NCI-H2107 (cell line): ENCODE measurements around the gene UCP3.
"Not testable (repeated sequence)": the region's sequence is repeated elsewhere in the genome, so short reads cannot be mapped to it uniquely, and the experiment has no call there.

Source experiments
- DNase-seq: peaks from one replicate; lab custom pipeline; 2025; lab: John Stamatoyannopoulos, UW

Gene UCP3

DNA sequence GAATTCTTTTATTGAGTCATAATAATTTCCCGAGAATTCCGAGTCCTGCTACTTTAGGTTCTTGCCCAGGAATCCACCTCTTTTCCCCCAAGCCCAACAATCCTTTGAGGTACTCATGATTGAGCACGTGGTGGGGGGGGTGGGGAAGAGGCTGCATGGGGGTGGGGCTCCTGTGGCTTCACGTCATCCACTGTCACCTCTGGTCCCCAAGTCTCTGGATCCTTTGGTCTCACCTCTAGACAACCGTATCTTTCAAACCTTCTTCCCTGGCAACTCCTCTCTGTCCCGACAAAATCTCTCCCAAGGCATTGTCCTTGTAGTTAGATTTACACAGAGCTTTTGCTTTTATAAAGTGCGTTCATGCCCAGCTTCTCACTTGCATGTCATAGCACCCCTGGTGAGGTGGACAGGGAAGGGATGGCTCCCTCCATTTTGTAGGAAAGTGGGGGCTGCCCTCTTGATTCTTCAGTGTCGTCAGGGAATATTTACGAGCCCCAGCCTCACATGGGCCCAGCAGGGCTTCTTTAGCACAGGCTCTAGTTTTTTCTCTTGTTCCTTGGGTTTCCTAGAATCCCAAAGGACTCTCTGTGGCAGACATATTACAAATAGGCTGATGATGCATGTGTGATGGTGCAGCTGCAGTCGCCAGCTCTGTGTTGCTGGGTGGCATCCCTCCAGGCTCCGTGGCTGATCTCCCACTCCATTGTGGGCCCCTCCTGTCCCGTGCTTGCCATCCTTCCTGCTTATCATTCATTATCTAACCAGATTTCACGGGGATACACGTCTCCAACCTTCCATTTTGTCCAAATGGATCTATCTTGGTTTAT lies 8.4 kb downstream of the UCP3 start:
- DNase-seq = no peak

- DNase-seq = peak; percentile 32
These were observed 9.1 kb downstream of the UCP3 start for GRCh38 chr11:73999581-74000306.

DNA sequence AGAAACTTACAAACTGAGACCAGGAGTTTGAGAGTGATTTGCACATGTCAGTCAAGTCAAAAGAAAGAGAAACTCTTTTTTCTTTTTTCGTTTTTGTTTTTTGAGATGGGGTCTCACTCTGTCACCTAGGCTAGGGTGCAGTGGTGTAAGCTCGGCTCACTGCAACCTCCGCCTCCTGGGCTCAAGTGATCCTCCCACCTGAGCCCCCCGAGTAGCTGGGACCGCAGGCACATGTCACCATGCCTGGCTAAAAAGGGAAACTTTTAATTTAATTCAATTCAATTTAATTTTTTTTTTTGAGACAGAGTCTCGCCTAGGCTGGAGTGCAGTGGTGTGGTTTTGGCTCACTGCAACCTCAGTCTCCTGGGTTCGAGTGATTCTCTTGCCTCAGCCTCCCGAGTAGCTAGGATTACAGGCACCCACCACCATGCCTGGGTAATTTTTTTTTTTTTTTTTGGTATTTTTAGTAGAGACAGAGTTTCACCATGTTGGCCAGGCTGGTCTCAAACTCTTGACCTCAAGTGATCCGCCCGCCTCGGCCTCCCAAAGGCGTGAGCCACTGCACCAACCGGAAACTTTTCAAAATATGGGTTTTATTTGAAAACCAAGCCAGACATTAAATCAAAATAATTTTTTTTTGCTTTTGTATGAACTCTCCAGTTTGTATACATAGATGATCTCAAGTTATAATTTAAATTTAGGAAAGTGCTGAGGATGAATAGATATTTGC lies 9.9 kb downstream of the UCP3 start:
- DNase-seq = no peak

GRCh38 chr11:73997120-73997770 lies 11.6 kb downstream of the UCP3 start:
- DNase-seq = no peak

GRCh38 chr11:73996161-73996747 lies 12.6 kb downstream of the UCP3 start:
- no peak for DNase-seq

- no peak for DNase-seq
These were observed 13.2 kb downstream of the UCP3 start for GRCh38 chr11:73995731-73996130.

GRCh38 chr11:73995247-73995646 lies 13.6 kb downstream of the UCP3 start:
- no peak for DNase-seq

DNA sequence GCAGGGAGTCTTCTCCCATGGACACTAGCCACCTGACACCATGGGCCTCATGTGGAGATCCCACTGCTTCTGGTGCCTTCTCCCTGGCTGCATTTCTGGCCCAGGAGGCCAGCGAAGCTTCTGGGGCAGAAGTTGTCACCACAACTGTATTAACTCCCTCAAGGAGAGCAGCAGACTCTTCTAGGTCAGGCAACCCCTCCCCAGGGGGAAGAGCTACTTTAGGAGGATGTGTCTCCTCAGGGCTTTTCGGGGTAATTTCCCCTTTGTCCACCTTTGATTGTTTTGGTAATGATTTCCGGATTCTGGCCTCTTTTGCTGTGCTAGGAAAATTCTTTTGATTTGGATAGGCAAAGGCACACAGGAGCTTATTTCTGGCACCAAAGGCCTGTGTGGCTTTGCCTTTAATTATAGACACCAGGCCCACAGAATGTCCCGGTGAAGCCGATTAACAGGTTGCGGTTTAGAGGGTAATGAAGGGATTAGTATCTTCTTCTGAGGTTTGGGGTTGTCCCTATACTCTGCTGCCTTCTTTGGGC lies 17.3 kb downstream of the UCP3 start:
- DNase-seq = no peak

DNA sequence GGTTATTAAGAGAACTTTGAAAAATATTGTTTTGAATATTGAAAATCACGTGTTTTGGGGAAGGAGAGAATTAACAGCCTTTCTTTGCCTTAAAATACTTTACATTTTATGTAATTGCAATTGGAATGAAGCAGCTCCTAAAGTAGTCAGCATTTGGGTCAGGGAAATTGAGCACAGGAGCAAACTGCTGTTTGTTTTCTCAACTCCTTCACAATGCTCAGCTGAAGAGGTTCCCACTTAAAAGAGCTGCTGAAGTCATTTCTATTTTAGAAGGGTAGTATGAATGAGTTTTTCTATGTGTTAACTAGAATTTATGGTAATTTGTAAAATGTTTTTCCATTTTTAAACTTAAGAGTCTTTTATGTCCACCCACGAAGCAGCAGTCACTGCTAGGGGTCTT lies 18.2 kb downstream of the UCP3 start:
- DNase-seq = no peak

GRCh38 chr11:73989156-73989555 lies 19.7 kb downstream of the UCP3 start:
- no peak for DNase-seq

GRCh38 chr11:73988227-73988626 lies 20.7 kb downstream of the UCP3 start:
- DNase-seq = no peak

- not testable (repeated sequence) for DNase-seq
These were observed 23.2 kb downstream of the UCP3 start for GRCh38 chr11:73985661-73986060.

- no peak for DNase-seq
These were observed 24.9 kb downstream of the UCP3 start for GRCh38 chr11:73983741-73984538.

- peak; percentile 90 for DNase-seq
These were observed 25.7 kb downstream of the UCP3 start for GRCh38 chr11:73982990-73983740.

DNA sequence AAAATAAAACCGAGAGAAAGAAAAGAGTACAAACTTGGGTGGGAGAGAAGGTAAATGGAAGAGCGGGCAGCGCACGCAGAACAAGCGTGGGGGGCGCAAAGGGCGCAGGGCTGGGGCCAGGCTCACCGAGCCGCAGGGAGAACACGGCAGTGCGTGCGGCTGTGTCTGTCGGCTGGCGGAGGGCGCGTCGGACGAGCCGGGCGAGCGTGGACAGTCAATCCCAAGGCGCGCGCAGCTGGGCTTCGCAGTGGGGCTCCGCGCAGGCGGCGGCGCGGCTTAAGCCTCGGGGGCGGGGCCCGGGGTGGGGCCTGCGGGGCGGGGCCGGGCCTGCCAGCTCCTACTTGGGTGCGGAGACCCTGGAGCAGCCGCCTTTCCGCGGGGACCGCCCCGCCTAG lies 26.3 kb downstream of the UCP3 start, which contains the start of gene UCP2:
TSS of gene UCP2 (minus strand) at position 249 of the 395 bp plus-strand sequence. CDS start 4,465 bp downstream, outside the sequence.
- DNase-seq = peak; percentile 82

- DNase-seq = no peak
These were observed 27.7 kb downstream of the UCP3 start for GRCh38 chr11:73981051-73981805.

DNA sequence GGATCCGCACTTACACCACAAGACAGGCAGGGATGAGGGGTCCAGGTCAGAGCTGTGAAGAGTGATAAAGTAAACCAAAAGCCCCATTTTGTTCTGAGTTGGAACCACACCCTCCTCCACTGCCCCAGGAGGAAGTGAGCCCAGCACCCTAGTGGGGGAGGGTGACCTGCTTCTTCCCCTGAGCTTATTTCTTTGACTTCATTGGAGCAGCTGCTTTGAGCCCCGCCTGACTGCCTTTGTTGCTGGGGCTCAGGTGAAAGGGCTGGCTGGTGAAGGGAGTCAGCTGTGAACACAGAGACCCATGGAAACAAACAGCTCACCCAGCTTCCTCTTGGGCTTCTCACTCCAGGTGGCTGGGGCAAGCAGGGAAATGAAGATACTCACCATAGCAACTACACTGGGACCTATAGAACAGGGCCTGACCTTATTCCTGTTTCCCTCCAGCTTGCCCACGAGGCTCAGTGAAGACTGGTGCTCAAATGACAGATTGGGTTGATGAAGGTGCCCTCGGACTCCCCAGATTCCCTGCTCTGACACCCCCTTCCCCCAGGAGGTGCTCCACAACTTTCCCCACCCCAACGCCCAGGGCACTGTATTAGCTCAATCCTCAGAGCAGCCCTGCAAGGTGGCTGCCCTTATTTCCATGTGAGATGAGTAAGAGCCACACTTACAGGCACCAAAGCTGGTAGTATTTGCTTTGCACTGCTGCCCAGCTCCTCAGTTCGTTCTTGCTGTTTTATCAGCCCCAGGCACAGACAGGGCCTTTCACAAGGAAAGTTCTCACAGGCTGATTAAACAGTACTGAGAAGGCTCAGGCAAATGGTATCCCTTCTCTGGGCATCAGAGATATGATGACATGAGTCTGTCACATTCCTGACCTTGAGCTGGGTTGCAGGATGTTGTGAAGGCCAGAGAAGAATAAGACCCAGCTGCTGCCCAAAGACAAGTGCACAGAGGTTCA lies 28.6 kb downstream of the UCP3 start:
- no peak for DNase-seq

DNA sequence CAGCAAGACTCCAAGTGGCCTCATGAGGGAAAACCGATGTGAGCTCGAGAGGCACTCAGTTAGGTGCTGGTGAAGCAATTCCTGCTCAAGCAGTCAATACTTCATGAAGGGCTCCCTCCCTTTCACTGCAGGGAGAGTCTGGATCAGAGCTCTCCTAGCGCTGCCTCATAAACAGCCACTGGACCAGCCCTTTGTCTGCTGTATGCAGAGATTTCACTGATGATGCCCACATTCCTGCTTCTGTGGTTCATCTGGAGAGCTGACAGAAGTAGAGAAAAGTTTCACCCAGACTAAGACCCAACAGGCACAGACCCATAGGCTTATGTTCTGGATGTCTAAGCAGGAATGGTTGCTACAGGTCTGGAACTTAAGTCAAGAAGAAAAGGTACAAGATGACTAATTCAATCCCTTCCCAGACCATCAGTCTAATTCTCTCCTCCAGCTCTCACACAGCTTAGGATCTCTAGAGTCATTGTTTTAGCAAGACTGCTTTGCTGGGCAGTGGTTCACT lies 30.3 kb downstream of the UCP3 start:
- no peak for DNase-seq
